Renal pelvis (tissue), 4 donors: Measurements from ENCODE around the gene RAC3. TPM values are rescaled to one million over a fixed set of nuclear protein-coding genes. Genes with fewer than 3 reads are reported as not detected.

ENCODE experiments used
- DNase-seq: peaks from one replicate; pipeline ENCODE4 v3.0.0-alpha.2; 2013
- polyA plus RNA-seq, 3 donors: library from polyadenylated mRNA; unstranded; fragments of 120-200 nt; gene quantifications; one replicate each; pipeline ENCODE4 v1.2.1, GENCODE V29; 2013; ENCODE audit not compliant: insufficient read length in 3 of 3

The RAC3 gene
- polyA plus RNA-seq, 3 donors, result 13.4 to 17.1 (median 14.6) TPM

DNA sequence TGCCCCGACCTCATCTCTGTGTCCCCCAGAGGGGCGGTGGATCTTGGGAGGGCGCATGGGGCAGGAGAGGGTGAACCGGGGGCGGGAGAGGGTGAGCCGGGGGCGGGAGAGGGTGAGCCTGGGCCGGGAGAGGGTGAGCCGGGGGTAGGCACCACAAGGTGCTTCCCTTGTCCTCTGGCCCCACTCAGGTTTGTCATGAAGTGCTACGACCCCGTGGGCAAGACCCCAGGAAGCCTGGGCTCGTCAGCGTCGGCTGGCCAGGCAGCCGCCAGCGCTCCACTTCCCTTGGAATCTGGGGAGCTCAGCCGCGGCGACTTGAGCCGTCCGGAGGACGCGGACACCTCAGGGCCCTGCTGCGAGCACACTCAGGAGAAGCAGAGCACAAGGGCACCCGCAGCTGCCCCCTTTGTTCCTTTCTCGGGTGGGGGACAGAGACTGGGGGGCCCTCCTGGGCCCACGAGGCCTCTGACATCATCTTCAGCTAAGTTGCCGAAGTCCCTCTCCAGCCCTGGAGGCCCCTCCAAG, 35.2 kb upstream of the RAC3 start:
- no peak for DNase-seq

DNA sequence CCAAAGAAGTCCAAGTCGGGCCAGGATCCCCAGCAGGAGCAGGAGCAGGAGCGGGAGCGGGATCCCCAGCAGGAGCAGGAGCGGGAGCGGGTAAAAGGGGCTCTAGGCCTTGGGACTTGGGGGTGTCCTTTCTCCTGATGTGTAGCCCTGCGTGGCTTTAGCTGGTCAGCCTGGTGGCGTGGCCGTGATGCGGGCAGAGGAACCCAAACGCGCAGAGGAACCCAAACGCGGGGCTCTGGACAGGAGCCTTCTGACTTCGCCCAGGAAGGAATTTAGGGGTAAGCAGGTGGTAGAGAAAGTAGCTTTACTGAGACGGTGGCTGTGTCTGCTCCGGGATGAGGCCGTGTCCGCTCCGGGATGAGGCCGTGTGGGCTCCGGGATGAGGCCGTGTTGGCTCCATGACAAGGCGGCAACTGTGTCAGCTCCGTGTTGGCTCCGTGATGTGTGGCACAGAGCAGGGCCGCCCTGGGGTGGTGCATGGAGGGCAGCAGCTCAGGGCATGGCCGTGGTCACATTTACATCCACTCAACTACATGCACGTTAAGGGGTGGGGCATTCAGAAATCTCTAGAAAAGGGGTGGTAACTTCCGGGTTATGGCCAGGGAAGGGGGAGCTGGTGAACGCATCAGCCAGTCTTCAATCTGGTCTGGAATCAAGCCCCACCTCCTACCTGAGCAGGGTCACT, 34.6 kb upstream of the RAC3 start:
- no peak for DNase-seq

- DNase-seq, result no peak
Observed at GRCh38 chr17:81998212-81998611, 33.3 kb upstream of the RAC3 start.

- no peak for DNase-seq
Observed at GRCh38 chr17:81998691-81999438, 32.6 kb upstream of the RAC3 start.

- DNase-seq, result no peak
Observed at GRCh38 chr17:81999587-81999975, 31.9 kb upstream of the RAC3 start.

DNA sequence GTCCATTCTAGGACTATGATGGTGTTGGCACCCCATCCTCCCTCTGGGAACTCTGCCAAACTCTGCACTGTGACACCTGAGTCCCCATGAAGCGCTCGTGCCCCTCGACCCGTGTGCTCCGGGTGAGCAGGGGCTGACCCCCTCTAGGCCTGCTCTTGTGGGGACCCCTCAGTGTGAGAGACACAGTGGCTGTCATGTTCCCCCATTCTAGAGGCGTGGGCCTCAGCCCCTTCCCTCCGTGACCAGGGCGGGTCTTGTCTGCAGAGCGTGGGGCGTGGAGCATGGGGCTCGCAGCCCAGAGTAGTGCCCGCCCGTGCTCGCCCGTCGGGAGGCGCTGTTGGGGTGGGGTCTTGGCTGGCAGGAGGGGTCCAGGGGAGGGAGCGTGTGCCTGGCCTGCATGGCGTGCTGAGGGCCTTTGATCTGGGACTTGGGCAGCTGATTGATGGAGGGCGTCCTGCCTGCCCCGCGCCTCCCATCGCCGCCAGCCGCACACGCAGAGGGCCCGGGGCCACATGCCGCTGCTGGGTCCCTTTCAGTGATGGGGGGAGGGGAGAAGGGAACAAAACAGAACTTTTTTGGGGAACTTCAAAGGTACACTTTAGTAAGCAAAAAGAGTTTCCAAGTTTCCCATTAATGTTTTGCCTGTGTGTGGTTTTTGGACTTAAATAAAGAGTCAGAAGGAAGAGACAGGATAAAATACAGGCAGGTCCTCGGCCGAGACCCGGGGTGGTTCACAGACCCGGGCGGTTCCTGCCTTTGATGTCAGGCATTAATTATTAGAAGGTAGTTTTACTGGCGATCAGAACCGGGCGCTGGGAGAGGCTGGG, 31.3 kb upstream of the RAC3 start:
- DNase-seq, result no peak

DNA sequence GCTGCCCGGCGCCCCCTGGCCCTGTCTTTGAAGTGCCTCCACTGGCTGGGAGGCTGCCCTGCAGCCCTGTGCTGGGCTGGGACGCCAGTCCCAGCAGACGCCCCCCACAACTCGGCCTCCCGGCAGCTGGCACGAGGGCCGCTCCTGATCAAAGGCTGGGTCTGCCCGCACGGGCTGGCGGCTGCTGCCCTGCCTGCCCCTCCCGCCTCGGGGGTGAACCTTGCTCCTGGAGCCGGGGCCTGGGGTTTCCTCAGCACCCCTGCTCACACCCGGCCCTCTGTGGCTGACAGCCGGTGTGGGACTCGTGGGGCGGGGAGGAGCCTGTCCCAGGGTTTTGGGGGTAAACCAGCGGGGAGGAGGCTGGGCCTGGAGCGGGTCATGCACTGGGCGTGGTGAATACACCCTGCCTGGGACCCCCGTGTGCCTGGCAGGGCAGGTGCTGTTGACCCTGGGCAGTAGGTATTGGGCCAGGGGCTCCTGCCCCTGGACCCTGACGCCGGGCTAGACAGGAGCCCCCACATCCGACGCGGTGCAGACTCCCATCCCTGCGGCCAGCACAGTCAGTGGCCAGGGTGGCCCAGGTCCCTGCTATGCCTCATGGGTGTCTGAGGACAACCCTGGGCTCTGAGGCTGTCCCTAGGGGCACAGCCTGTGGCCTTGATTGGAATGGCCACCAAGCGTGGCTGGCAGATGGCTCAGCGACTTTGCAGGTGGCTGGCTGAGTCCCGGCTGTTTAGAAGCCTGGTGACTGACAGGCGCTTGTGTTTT, 30.5 kb upstream of the RAC3 start:
- no peak for DNase-seq

DNA sequence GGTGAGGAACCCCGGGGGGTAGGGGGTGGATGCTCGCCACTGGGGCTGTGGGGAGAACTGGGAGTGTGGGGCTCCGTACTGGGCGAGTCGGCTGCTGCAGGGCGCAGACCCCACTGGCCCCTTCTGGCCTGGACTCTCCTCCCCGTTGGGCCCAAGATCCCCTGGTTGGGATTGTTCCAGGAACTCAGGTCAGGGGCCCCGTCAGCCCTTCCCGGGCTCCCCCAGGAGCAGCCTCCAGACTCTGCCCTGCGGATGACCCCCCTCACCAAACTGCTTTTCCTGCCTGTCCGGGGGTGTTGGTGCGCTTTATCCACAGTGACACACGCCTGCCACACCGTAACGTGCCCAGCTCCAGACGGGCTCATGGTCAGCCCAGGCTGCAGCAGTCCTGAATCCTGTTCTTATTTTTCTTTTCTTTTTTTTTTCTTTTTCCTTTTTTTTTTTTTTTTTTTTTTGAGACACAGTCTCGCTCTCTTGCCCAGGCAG, 29.9 kb upstream of the RAC3 start:
- no peak for DNase-seq

DNA sequence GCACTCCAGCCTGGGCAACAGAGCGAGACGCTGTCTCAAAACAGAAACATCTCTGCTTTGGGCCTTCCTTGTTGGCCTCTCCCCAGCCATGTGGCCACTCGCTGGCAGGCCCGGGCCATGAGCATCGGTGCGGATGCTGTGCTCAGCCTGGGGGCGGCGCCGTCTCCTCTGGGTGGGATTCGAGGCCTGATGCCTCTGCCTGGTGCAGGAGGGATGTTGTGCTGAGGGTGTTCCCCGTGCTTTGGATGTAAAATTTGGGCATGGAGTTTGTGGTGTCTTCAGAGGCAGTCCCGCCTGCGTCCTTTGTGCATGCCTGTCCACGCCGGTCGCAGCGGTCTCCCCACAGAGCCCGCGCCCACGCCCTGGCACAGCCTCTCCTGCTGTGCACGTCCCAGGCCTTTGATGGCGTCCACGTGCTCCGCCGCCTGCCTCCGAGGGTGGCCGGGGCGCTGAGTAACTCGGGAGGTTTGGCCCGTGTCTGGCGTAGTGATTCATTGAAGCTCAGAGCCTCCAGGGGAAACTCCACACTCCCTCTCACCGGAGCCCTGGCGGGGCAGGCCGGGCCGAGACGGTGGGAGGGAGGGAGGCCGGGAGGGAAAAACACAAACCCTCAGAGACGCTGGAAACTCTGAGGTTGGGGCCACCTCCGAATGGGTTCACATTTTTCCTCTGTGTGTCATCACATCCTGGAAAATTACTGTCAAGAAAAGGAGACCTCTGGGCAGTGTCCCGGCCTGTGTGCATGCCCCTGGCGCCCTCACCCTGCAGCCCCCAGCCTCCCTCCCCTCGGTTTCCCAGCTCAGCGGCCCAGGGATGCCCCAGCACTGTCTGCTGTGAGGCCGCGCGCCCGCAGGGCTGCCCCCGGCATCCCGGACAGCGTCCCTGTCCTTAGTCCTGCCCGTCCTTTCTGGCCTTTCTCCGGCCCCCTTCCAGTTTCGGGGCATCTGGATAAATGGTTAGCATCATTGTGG, 27.8 kb upstream of the RAC3 start:
- DNase-seq, result no peak

- DNase-seq, result no peak
Observed at GRCh38 chr17:82004517-82005455, 26.7 kb upstream of the RAC3 start.

DNA sequence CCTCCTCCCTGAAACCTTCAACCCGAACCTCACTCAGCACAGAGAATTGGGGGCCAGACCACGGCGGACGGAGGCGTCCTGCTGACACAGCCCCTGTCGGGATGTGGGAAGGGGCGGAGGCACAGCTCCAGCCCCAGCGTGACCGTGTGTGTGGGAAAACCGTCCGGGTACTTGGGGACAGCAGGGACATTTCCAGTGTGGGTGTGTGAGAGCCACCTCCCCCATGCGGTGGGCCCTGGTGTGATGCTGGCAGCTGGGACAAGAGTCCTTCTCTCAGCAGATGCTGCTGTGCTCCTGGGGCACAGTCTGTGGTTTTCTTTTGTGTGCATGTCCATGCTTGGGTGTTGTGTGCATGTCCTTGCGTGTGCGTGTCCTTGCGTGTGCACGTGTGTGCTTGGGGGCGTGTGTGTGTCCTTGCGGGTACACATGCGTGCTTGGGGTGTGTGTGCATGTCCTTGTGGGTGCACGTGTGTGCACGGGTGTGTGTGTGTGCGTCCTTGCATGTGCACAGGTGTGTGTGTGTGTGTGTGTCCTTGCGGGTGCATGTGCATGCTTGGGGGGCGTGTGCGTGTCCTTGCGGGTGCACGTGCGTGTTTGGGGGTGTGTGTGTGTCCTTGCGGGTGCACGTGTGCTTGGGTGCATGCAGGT, 25.7 kb upstream of the RAC3 start:
- no peak for DNase-seq

- no peak for DNase-seq
Observed at GRCh38 chr17:82006468-82007227, 24.8 kb upstream of the RAC3 start.

- DNase-seq, result no peak
Observed at GRCh38 chr17:82007228-82007494, 24.3 kb upstream of the RAC3 start.

DNA sequence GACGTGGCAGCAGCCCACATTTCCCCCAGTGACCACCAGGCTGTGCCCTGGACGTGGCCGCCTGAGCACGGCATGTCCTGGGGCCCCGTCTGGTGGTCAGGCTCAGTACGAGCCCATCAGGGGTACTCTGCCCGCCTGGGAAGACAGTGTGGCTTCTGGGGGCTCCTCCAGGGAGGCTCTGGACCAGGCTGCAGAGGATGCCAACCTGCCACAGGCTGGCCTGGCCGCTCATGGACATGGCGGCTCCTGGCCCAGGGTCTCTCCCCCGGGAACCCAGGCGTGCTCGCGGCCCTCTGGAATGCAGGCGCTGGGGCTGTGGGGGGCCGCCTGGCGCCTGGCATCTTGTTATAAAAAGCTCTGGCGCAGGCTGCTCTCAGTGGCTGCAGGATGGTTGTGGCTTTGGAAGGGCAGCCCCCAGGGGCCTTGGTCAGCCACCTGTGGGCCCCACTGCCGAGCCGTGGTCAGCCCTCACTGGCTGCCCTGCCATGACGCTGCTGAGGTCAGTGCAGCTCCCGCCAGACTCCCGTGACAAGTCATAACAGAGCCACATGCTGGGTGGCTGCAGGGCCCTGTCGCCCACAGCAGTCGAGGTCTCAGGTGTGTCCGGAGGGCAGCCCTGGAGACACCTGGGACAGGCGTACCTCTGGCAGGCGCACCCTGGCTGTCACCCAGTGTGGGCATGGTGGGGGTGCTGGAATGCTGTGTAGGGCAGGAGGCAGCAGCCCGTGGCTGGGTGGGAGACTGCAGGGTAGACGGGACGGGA, 23.8 kb upstream of the RAC3 start:
- no peak for DNase-seq

- DNase-seq, result no peak
Observed at GRCh38 chr17:82008258-82008940, 23.1 kb upstream of the RAC3 start.

GRCh38 chr17:82008941-82009405, 22.5 kb upstream of the RAC3 start:
- no peak for DNase-seq

GRCh38 chr17:82009413-82009812, 22.1 kb upstream of the RAC3 start:
- DNase-seq, result no peak
